ENCODE results near the gene NOL3.

The NOL3 gene

DNA sequence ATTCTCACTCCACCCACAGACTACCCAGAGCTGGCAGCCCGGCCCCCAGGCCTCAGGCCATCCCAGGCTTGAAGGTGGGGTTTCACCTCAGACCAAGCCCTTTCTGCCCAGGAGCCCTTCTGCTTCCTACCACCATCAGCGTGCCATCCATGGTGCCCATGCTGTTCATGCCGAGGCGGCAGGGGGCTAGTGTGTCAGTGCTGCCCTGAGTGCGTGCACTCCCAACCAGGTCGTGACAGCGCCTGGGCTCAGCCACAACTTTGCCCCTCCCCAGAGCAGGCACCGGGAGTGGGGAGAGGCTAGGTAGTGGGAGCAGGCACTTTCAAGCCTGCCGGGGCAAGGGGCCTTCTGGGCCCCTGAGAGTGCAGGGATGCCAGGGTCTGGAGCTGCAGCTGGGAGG is 28.0 kb upstream of the NOL3 start:
- H3K4me3 ChIP-seq (ENCODE audit: control insufficient read depth, low read depth, low read length) = no peak overlapping the region
- DNase-seq (ENCODE audit: low read depth) = no peak
- TF ChIP-seq CTCF (conservative IDR thresholded peaks at IDR 0.05; ENCODE audit: control insufficient read depth, insufficient read depth, low read depth, low read length) = no peak

- no peak for TF ChIP-seq CTCF (conservative IDR thresholded peaks at IDR 0.05; ENCODE audit: control insufficient read depth, insufficient read depth, low read depth, low read length)
- no peak for DNase-seq (ENCODE audit: low read depth)
Measured at GRCh38 chr16:67144943-67145342, 25.4 kb upstream of the NOL3 start.

DNA sequence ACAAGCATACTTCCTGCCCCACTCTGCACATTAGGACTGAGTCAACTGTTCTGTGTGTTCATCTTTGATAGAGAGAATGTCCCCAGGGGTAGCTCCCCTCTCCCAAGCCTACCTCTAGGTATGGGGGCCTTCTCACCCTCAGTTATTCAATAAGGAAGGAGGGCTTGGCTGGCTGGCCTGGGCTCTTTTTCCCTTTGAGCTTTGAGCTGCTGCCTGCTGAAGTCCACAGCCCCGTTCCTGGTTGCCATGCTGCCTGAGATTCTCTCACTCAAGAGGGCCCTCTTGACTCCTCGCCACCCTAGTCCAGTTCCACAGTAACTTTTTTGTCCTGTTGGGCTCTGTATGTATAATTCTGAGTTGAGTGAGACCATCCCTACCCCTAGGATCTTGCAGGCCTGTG is 24.6 kb upstream of the NOL3 start:
- H3K4me3 ChIP-seq (ENCODE audit: control insufficient read depth, low read depth, low read length) = no peak overlapping the region
- DNase-seq (ENCODE audit: low read depth) = no peak
- TF ChIP-seq CTCF (conservative IDR thresholded peaks at IDR 0.05; ENCODE audit: control insufficient read depth, insufficient read depth, low read depth, low read length) = no peak

More at GRCh38 chr16:67144943-67145342, 25.4 kb upstream of the NOL3 start:
- no peak overlapping the region for H3K4me3 ChIP-seq (ENCODE audit: control insufficient read depth, low read depth, low read length)

GRCh38 chr16:67146523-67147357 is 23.6 kb upstream of the NOL3 start:
- no peak for TF ChIP-seq CTCF (conservative IDR thresholded peaks at IDR 0.05; ENCODE audit: control insufficient read depth, insufficient read depth, low read depth, low read length)
- DNase-seq (ENCODE audit: low read depth) = no peak
- H3K4me3 ChIP-seq (ENCODE audit: control insufficient read depth, low read depth, low read length) = no peak overlapping the region

- no peak overlapping the region for H3K4me3 ChIP-seq (ENCODE audit: control insufficient read depth, low read depth, low read length)
- DNase-seq (ENCODE audit: low read depth) = no peak
- TF ChIP-seq CTCF (conservative IDR thresholded peaks at IDR 0.05; ENCODE audit: control insufficient read depth, insufficient read depth, low read depth, low read length) = no peak
Measured at GRCh38 chr16:67147437-67148140, 22.7 kb upstream of the NOL3 start.

DNA sequence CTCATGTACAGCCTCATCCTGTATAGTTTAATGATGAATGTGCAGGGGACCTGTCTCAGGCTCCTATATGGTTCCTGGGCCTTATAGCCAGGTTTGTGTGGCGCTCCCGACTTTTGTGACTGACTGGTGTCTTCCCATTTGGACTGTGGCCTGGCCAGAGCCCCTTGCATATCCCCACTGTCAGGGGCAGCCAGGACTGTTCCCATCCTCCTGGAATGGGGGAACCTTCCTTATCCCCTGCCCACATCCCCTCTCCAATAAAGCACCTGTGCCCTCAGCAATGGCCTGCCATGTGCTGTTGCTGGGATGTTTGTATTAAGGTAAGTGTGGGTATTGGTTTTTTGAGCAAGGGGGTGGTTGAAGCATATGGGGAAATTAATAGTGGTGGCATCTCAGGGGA is 22.1 kb upstream of the NOL3 start:
- TF ChIP-seq CTCF (conservative IDR thresholded peaks at IDR 0.05; ENCODE audit: control insufficient read depth, insufficient read depth, low read depth, low read length) = no peak
- DNase-seq (ENCODE audit: low read depth) = no peak
- H3K4me3 ChIP-seq (ENCODE audit: control insufficient read depth, low read depth, low read length) = no peak overlapping the region
